ENCODE measurements around the gene COL2A1.

Gene COL2A1

DNA sequence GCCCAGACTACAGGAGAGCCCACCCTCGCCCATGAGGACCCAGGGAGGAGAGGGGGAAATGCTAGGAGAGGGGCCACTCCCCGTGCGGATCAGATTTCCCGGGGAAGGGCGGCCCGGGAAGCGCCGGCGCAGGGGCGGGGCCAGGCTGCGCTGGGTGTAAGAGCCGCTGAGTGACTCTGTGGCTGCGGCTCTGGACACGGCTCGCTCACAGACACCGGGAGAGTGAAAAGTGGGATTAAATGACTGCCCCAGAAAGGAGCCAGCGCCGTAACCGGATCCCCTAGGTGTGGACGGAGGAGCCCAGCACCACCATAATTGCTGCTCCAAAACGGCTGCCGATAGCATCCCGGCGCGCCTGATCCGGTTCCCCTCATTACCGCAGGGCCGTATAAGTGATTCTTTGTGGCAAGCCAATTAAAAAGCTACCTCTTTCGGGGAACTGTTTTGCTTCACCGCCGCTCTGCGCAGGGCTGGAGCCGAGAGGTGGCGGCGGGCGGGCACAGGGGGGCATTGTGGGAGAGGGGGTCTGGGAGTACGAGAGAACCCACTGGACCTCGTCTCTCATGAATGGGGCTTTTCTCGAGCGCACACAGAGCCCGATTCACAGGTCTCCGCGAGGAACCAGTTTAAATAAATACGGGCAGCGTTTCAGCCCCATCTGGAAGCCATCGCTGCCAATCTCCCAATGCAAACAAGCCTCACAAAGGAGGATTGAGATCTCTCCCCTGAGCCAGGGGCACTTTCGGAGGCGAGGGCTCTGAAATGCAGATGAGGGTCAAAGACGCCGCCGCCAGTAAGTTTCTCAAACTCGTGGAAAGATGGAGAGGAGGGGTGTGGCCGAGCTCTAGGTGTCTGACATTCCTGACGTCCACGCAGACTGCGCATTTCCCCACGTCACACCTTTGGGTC, 2.5 kb downstream of the COL2A1 start (continued):
- TF ChIP-seq ZNF398 (tag by site-specific recombination; IDR thresholded peaks at IDR 0.05) (peak; percentile 97), KLF1 (tag by site-specific recombination; IDR thresholded peaks at IDR 0.05) (peak; percentile 97), WT1 (tag by site-specific recombination; IDR thresholded peaks at IDR 0.05) (peak; percentile 88), ZNF701 (tag by site-specific recombination; IDR thresholded peaks at IDR 0.05) (no peak), GLIS1 (tag by site-specific recombination; IDR thresholded peaks at IDR 0.05) (peak; percentile 12; the same call in 1 of the 2 replicates), HOXC10 (CRISPR knock-in tag; IDR thresholded peaks at IDR 0.05) (peak; percentile 43; the same call in 1 of the 2 replicates), YY1 (tag by site-specific recombination; IDR thresholded peaks at IDR 0.05) (no peak), ZBTB6 (tag by site-specific recombination; IDR thresholded peaks at IDR 0.05) (peak; percentile 93), ZNF341 (tag by site-specific recombination; IDR thresholded peaks at IDR 0.05; ENCODE audit: low read depth) (peak; percentile 98), CTCF (tag by site-specific recombination; IDR thresholded peaks at IDR 0.05) (no peak), ZNF362 (tag by site-specific recombination; IDR thresholded peaks at IDR 0.05) (no peak), ZNF335 (tag by site-specific recombination; conservative IDR thresholded peaks at IDR 0.05) (peak; percentile 94), IKZF3 (tag by site-specific recombination; IDR thresholded peaks at IDR 0.05) (peak; percentile 97), ZNF692 (tag by site-specific recombination; IDR thresholded peaks at IDR 0.05) (peak; percentile 41), ELK4 (IDR thresholded peaks at IDR 0.05; ENCODE audit: borderline replicate concordance, low read depth, low read length) (no peak), KLF10 (tag by site-specific recombination; IDR thresholded peaks at IDR 0.05) (peak; percentile 8), ZNF629 (tag by site-specific recombination; IDR thresholded peaks at IDR 0.05) (peak; percentile 53), ZFHX2 (tag by site-specific recombination; conservative IDR thresholded peaks at IDR 0.05) (no peak; the same call in 1 of the 2 replicates), ZNF777 (tag by site-specific recombination; IDR thresholded peaks at IDR 0.05; ENCODE audit: borderline replicate concordance) (no peak), FEZF1 (tag by site-specific recombination; IDR thresholded peaks at IDR 0.05) (no peak), ZBTB17 (tag by site-specific recombination; IDR thresholded peaks at IDR 0.05) (peak; percentile 65), ZBTB8A (tag by site-specific recombination; IDR thresholded peaks at IDR 0.05) (peak; percentile 63)
- TF ChIP-seq, protein P1, sequence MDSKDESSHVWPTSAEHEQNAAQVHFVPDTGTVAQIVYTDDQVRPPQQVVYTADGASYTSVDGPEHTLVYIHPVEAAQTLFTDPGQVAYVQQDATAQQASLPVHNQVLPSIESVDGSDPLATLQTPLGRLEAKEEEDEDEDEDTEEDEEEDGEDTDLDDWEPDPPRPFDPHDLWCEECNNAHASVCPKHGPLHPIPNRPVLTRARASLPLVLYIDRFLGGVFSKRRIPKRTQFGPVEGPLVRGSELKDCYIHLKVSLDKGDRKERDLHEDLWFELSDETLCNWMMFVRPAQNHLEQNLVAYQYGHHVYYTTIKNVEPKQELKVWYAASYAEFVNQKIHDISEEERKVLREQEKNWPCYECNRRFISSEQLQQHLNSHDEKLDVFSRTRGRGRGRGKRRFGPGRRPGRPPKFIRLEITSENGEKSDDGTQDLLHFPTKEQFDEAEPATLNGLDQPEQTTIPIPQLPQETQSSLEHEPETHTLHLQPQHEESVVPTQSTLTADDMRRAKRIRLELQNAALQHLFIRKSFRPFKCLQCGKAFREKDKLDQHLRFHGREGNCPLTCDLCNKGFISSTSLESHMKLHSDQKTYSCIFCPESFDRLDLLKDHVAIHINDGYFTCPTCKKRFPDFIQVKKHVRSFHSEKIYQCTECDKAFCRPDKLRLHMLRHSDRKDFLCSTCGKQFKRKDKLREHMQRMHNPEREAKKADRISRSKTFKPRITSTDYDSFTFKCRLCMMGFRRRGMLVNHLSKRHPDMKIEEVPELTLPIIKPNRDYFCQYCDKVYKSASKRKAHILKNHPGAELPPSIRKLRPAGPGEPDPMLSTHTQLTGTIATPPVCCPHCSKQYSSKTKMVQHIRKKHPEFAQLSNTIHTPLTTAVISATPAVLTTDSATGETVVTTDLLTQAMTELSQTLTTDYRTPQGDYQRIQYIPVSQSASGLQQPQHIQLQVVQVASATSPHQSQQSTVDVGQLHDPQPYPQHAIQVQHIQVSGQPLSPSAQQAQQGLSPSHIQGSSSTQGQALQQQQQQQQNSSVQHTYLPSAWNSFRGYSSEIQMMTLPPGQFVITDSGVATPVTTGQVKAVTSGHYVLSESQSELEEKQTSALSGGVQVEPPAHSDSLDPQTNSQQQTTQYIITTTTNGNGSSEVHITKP (tag by site-specific recombination; IDR thresholded peaks at IDR 0.05): peak; percentile 97; the same call in 1 of the 2 replicates

All from HEK293 (cell line).